ENCODE data around the gene MEPE. TPM values are rescaled to one million over a fixed set of nuclear protein-coding genes. Genes with fewer than 3 reads are reported as not detected.

MEPE gene
- total and polyA plus RNA-seq, 10 of the 15 experiments (the other 5 are each of a cell fraction or from before 2014, with no cell fraction given): not detected

DNA sequence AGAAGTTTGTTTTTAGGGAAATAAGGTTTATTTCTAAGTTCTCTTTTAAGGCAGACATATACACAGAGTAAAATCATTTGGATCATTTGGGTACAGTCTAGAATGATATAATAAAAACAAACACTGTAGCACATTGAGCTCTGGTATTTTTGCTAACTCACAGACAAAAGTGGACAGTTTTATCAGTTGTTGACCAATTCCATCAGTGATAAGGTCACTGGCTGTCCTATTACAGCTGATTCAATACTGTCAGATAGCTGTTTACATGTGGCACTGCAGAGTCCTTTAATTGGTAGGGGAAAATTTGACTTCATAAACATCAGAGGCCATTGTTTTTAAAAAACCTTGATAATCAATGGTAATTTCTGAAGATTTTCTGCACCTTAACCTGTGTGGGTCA, 29.9 kb upstream of the MEPE start (continued):
- TF ChIP-seq, protein P1, sequence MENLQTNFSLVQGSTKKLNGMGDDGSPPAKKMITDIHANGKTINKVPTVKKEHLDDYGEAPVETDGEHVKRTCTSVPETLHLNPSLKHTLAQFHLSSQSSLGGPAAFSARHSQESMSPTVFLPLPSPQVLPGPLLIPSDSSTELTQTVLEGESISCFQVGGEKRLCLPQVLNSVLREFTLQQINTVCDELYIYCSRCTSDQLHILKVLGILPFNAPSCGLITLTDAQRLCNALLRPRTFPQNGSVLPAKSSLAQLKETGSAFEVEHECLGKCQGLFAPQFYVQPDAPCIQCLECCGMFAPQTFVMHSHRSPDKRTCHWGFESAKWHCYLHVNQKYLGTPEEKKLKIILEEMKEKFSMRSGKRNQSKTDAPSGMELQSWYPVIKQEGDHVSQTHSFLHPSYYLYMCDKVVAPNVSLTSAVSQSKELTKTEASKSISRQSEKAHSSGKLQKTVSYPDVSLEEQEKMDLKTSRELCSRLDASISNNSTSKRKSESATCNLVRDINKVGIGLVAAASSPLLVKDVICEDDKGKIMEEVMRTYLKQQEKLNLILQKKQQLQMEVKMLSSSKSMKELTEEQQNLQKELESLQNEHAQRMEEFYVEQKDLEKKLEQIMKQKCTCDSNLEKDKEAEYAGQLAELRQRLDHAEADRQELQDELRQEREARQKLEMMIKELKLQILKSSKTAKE (IDR thresholded peaks at IDR 0.05; ENCODE audit: low read depth, poor library complexity, severe bottlenecking): no peak
- TF ChIP-seq YY1 (IDR thresholded peaks at IDR 0.05; ENCODE audit: low read depth, low read length): no peak

DNA sequence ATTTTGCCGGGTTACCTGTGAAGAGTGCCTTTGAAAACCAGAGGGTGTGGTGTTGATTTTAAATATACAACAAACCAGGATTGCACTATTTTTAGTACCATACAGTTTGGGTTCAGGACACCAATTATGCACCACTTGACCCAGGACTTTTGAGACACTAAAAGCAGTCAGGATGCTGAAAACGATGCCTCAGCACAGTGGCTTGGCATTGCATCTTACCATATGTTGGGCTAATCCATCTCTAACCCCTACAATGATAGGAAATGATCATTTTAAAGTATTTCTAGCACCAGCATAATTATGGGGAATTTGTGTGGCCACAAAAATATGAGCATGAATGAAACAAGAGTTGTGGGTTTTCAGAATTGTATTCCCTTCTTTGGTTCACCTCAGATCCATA, 29.3 kb upstream of the MEPE start:
- Histone ChIP-seq H3K9me3 (replicated peaks; ENCODE audit: control insufficient read depth, insufficient read depth, low read length) (no peaks in the 10 kb centered on the region), H3K4me1 (ENCODE audit: control insufficient read depth, insufficient read depth, low read length) (no peaks in the 10 kb centered on the region), H3K9ac (ENCODE audit: control insufficient read depth, insufficient read depth, low read length) (no peak overlapping the region), H3K79me2 (ENCODE audit: control insufficient read depth, insufficient read depth, low read length) (no peaks in the 10 kb centered on the region), H2AFZ (ENCODE audit: control insufficient read depth, low read depth, low read length) (no peak overlapping the region), H3K36me3 (ENCODE audit: control insufficient read depth in 2 of 2, insufficient read depth in 2 of 2, low read length in 1 of 2) (no peaks in the 10 kb centered on the region), H3K4me3 (no peak overlapping the region), H3K27ac (ENCODE audit: control insufficient read depth, insufficient read depth) (no peak overlapping the region), H4K20me1 (ENCODE audit: control insufficient read depth, insufficient read depth) (no peaks in the 10 kb centered on the region), H3K27me3 (replicated peaks in 1 of 2; ENCODE audit: control insufficient read depth in 2 of 2, insufficient read depth in 2 of 2, low read length in 1 of 2) (no peaks in the 10 kb centered on the region), H3K4me2 (ENCODE audit: control insufficient read depth, insufficient read depth) (no peak overlapping the region)
- intact Hi-C loops (cut with micrococcal nuclease; ENCODE audit: unreplicated experiment): no loop called here
- SMC1A ChIA-PET (ENCODE audit: uncharacterized antibody, unreplicated experiment): no interaction called here
- WGBS (ENCODE audit: insufficient coverage, insufficient replicate concordance, low lambda C conversion rate, missing lambda C conversion rate): 22% methylated on average over 2 of the region's 2 CpGs
- TF ChIP-seq NFYB (IDR thresholded peaks at IDR 0.05; ENCODE audit: insufficient read depth, low read depth, low read length) (no peak), LARP7 (IDR thresholded peaks at IDR 0.05) (no peak)
- TF ChIP-seq, protein P1 (IDR thresholded peaks at IDR 0.05; ENCODE audit: low read depth, poor library complexity, severe bottlenecking): no peak
- ATAC-seq: no peak
- POLR2A ChIA-PET: no interaction called here
- CTCF ChIA-PET: no interaction called here
- RAD21 ChIA-PET (ENCODE audit: unreplicated experiment): no interaction called here
- FAIRE-seq: no peak
- in situ Hi-C loops (cut with MboI): no loop called here
- DNase-seq (ENCODE audit: low read depth, low spot score): no peak
- no TSS peak for BruUV-seq (replicated peaks)
